Activated T-helper 17 cell treated with anti-CD3 and anti-CD28 coated beads, Interleukin-2, amount 50 U/mL, for 72 hours (primary cell): ENCODE data around the gene KCNQ2. TPM values are rescaled to one million over a fixed set of nuclear protein-coding genes. Genes with fewer than 3 reads are reported as not detected.

Source experiments
- total RNA-seq, 2 donors: library from RNA; stranded (reverse); gene quantifications; one replicate each; pipeline ENCODE4 v1.2.3, GENCODE V29; 2022

Gene KCNQ2
- total RNA-seq, 2 donors from 2014 or later = 0.66 TPM; not detected in 1

Other genes with a start within 250 kb of the KCNQ2 start
- under 1 TPM in 1 of 2 donors, not detected in 1; 0.61 TPM for gene BIRC7, start 236.8 kb downstream of the KCNQ2 start, total RNA-seq
- not detected for gene NKAIN4, start 218.2 kb downstream of the KCNQ2 start, total RNA-seq
- gene ARFGAP1, start 199.8 kb downstream of the KCNQ2 start, total RNA-seq = 10 to 100 TPM; 63.1 to 70.5 TPM
- under 1 TPM; 0.16 to 0.17 TPM for gene COL20A1, start 179.5 kb downstream of the KCNQ2 start, total RNA-seq
- gene CHRNA4, start 111.3 kb downstream of the KCNQ2 start, total RNA-seq = not detected
- 10 to 100 TPM in 1 of 2 donors, under 1 TPM in 1; 0.80 to 10.9 TPM for gene EEF1A2, start 26.4 kb upstream of the KCNQ2 start, total RNA-seq
- gene PPDPF, start 48.1 kb upstream of the KCNQ2 start, total RNA-seq = 10 to 100 TPM; 65.5 to 87.5 TPM
- gene PTK6, start 64.7 kb upstream of the KCNQ2 start, total RNA-seq = 1 to 10 TPM in 1 of 2 donors, under 1 TPM in 1; 0.69 to 1.9 TPM
- gene SRMS, start 75.1 kb upstream of the KCNQ2 start, total RNA-seq = not detected
- gene FNDC11, start 81.5 kb upstream of the KCNQ2 start, total RNA-seq = under 1 TPM in 1 of 2 donors, not detected in 1; 0.40 TPM
- 10 to 100 TPM in 1 of 2 donors, 1 to 10 TPM in 1; 8.2 to 12.6 TPM for gene HELZ2, start 101.6 kb upstream of the KCNQ2 start, total RNA-seq
- 10 to 100 TPM; 11.5 to 19.6 TPM for gene GMEB2, start 154.4 kb upstream of the KCNQ2 start, total RNA-seq
- 10 to 100 TPM; 15.1 to 24.7 TPM for gene STMN3, start 180.8 kb upstream of the KCNQ2 start, total RNA-seq
- gene RTEL1, start 185.7 kb upstream of the KCNQ2 start, total RNA-seq = 10 to 100 TPM; 41.8 to 51.8 TPM
- gene TNFRSF6B, start 224.0 kb upstream of the KCNQ2 start, total RNA-seq = not detected
- 10 to 100 TPM; 43.8 to 55.8 TPM for gene ARFRP1, start 235.3 kb upstream of the KCNQ2 start, total RNA-seq
- gene ZGPAT, start 235.4 kb upstream of the KCNQ2 start, total RNA-seq = 10 to 100 TPM; 18.3 to 24.7 TPM